ENCODE measurements around the gene CFAP91. TPM values are rescaled to one million over a fixed set of nuclear protein-coding genes. Genes with fewer than 3 reads are reported as not detected.
"Not testable (repeated sequence)": the region's sequence is repeated elsewhere in the genome, so short reads cannot be mapped to it uniquely, and the experiment has no call there.

The CFAP91 gene
- total RNA-seq, 2 experiments from 2014 or later = not detected

GRCh38 chr3:119676771-119677640 lies 25.8 kb upstream of the CFAP91 start, which contains the start of gene COX17:
Gene COX17 (minus strand): TSS chr3:119677406. CDS start chr3:119677310, 96 bp downstream.
- intact Hi-C loops (cut with micrococcal nuclease) = loop anchor here (10.0 kb wide), 2 partner anchors 212 to 382 kb away; partner anchors contain the start of genes ARHGAP31, POGLUT1 and TMEM39A
- Mint-ChIP-seq H3K9me3 (no peaks in the 10 kb centered on the region), H3K4me1 (ENCODE audit: low read depth) (peaks cover 36% of the 10 kb centered on the region), H3K27ac (peak within 1 kb of the TSS; percentile 96), H3K36me3 (ENCODE audit: low read depth) (peaks cover 34% of the 10 kb centered on the region), H3K4me3 (peak within 1 kb of the TSS; percentile 82), H3K27me3 (no peaks in the 10 kb centered on the region)
- peak; percentile 88 for ATAC-seq
- no peak for TF ChIP-seq CTCF (IDR thresholded peaks at IDR 0.05)
- CTCF ChIA-PET = interaction anchor here (0.6 to 2.2 kb wide), 7 partner anchors 13 to 436 kb away, joined by 3 to 8 read pairs (median 3); partner anchors contain the start of gene B4GALT4
- peak; percentile 97 for DNase-seq
- POLR2A ChIA-PET = interaction anchor here (0.6 to 3.4 kb wide), 13 partner anchors 8 to 419 kb away, joined by 3 to 11 read pairs (median 4); partner anchors contain the start of genes ADPRH, TIMMDC1 and TMEM39A

- POLR2A ChIA-PET = interaction anchor here (0.6 to 3.4 kb wide), 6 partner anchors 13 to 214 kb away, joined by 3 to 11 read pairs (median 4); partner anchors contain the start of genes ADPRH, TIMMDC1 and TMEM39A
- Mint-ChIP-seq H3K27ac (peak overlapping the region; percentile 96), H3K36me3 (ENCODE audit: low read depth) (peaks cover 30% of the 10 kb centered on the region), H3K4me1 (ENCODE audit: low read depth) (peaks cover 33% of the 10 kb centered on the region), H3K27me3 (no peaks in the 10 kb centered on the region), H3K9me3 (no peaks in the 10 kb centered on the region), H3K4me3 (peak overlapping the region; percentile 82)
- peak; percentile 0 for ATAC-seq
- intact Hi-C loops (cut with micrococcal nuclease) = loop anchor here (10.0 kb wide), 2 partner anchors 213 to 383 kb away; partner anchors contain the start of genes ARHGAP31, POGLUT1 and TMEM39A
- CTCF ChIA-PET = interaction anchor here (0.6 kb wide), 1 partner anchor 159 kb away, joined by 3 read pairs; no protein-coding TSS in a partner anchor
- no peak for TF ChIP-seq CTCF (IDR thresholded peaks at IDR 0.05)
- DNase-seq = no peak
Measured at GRCh38 chr3:119677641-119677934, 25.2 kb upstream of the CFAP91 start.

- peaks cover 26% of the 10 kb centered on the region for H3K36me3 Mint-ChIP-seq (ENCODE audit: low read depth)
- H3K4me3 Mint-ChIP-seq, H3K27me3 Mint-ChIP-seq, H3K27ac Mint-ChIP-seq, DNase-seq, ATAC-seq, H3K9me3 Mint-ChIP-seq: not testable (repeated sequence)
- H3K4me1 Mint-ChIP-seq (ENCODE audit: low read depth) = peaks cover 27% of the 10 kb centered on the region
- ChIA-PET CTCF (interaction anchor here (1.0 kb wide), 1 partner anchor 72 kb away, joined by 3 read pairs; no protein-coding TSS in a partner anchor), POLR2A (interaction anchor here (2.2 kb wide), 1 partner anchor 14 kb away, joined by 10 read pairs; no protein-coding TSS in a partner anchor)
- intact Hi-C loops (cut with micrococcal nuclease) = loop anchor here (10.0 kb wide), 2 partner anchors 213 to 383 kb away; partner anchors contain the start of genes ARHGAP31, POGLUT1 and TMEM39A
Measured at GRCh38 chr3:119678209-119678608, 24.6 kb upstream of the CFAP91 start.

- DNase-seq (no peak), ATAC-seq (no peak)
- Mint-ChIP-seq H3K27me3 (no peaks in the 10 kb centered on the region), H3K4me3 (no peak overlapping the region), H3K4me1 (ENCODE audit: low read depth) (peaks cover 22% of the 10 kb centered on the region), H3K9me3 (no peaks in the 10 kb centered on the region), H3K36me3 (ENCODE audit: low read depth) (peaks cover 18% of the 10 kb centered on the region), H3K27ac (no peak overlapping the region)
- TF ChIP-seq CTCF (IDR thresholded peaks at IDR 0.05) = no peak
- POLR2A ChIA-PET = interaction anchor here (0.8 kb wide), 1 partner anchor 357 kb away, joined by 3 read pairs; no protein-coding TSS in a partner anchor
- intact Hi-C loops (cut with micrococcal nuclease) = loop anchor here (10.0 kb wide), 2 partner anchors 215 to 385 kb away; partner anchors contain the start of genes ARHGAP31, POGLUT1 and TMEM39A
- CTCF ChIA-PET = interaction anchor here (1.0 to 3.2 kb wide), 10 partner anchors 11 to 798 kb away, joined by 3 to 31 read pairs (median 7); no protein-coding TSS in a partner anchor
Measured at GRCh38 chr3:119679874-119680273, 22.9 kb upstream of the CFAP91 start.

- POLR2A ChIA-PET = interaction anchor here (0.9 to 1.0 kb wide), 2 partner anchors 13 to 359 kb away, joined by 3 read pairs; no protein-coding TSS in a partner anchor
- Mint-ChIP-seq H3K36me3 (ENCODE audit: low read depth) (peaks cover 5% of the 10 kb centered on the region), H3K4me3 (no peak overlapping the region), H3K27ac (no peak overlapping the region), H3K27me3 (no peaks in the 10 kb centered on the region), H3K4me1 (ENCODE audit: low read depth) (peaks cover 8% of the 10 kb centered on the region), H3K9me3 (no peaks in the 10 kb centered on the region)
- no peak for ATAC-seq
- peak; percentile 46 for TF ChIP-seq CTCF (IDR thresholded peaks at IDR 0.05)
- CTCF ChIA-PET = interaction anchor here (0.6 to 3.2 kb wide), 25 partner anchors 8 to 799 kb away, joined by 3 to 31 read pairs (median 4); partner anchors contain the start of genes ADPRH, TEX55, TIMMDC1 and TMEM39A
- no peak for DNase-seq
- intact Hi-C loops (cut with micrococcal nuclease) = no loop called here
Measured at GRCh38 chr3:119681279-119681678, 21.5 kb upstream of the CFAP91 start.

Data from activated CD8-positive, alpha-beta T cell treated with anti-CD3 and anti-CD28 coated beads for 36 hours (primary cell).